ENCODE data around the gene SMURF1.
"Not testable (repeated sequence)": the region's sequence is repeated elsewhere in the genome, so short reads cannot be mapped to it uniquely, and the experiment has no call there.

Gene SMURF1

DNA sequence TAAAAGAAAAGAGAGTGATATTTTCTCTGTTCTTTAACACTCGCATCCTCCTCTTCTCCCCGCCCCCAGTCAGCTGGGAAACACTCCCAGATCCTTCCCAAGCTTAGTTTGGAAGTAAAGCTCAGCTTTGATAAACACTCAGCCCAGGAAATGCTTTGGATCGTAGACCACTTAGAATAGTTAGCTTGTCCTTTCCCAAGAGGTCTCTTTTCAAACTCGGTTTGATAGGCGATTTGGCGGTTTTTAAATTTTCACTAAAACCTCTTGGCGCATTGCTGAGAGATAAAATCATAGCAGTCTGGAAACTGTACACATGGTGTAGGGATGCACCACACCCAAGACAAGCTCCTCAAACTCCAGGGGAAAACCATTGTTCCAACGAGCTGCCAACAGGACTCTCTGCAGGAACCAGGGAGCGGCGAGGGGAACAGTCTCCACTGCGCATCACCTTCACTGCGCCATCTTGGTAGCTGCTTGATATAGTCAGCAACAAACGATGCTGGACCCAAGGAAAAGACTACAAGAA lies 22.3 kb downstream of the SMURF1 start:
- DNase-seq (ENCODE audit: low read depth in 3 of 3, low spot score in 1 of 3): no peak

DNA sequence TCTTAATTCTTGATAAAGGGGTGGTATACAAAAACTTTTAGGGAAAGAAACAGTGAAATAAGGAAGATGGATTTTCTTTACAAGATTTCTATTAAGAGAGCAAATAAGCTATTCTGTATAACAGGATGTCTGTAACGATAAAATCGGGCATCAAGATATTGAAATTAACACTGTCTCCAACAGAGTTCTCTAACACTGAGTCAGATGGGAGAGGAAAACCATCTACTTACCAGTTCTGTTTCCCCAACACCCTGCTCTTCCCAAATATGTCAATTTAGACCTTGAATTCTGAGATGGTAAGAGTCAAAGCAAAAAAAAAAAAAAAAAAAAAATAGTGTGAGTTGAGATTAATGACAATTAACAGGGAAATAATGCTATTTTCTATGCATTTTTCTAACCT lies 23.0 kb downstream of the SMURF1 start:
- no peak for DNase-seq (ENCODE audit: low read depth in 3 of 3, low spot score in 1 of 3)

DNA sequence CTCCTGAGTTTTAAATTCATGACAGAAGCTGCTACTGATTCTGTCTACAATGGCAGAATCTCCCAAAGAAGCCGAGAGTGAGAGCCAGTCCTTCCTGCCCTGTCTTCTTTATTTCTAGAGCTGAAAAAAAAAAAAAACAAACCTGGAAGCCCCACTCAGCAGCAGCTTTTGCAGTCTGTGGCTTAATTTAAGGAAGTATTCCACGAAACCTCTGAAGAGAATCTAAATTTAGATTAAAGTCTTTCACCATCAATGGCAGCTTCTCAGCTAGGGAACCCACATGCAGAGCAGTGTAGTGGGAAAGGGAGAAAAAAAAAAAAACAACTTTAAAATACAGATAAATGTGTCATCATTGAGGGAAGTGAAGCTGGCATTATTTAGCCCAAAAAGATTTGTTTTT lies 23.4 kb downstream of the SMURF1 start:
- DNase-seq (ENCODE audit: low read depth in 3 of 3, low spot score in 1 of 3): no peak

DNA sequence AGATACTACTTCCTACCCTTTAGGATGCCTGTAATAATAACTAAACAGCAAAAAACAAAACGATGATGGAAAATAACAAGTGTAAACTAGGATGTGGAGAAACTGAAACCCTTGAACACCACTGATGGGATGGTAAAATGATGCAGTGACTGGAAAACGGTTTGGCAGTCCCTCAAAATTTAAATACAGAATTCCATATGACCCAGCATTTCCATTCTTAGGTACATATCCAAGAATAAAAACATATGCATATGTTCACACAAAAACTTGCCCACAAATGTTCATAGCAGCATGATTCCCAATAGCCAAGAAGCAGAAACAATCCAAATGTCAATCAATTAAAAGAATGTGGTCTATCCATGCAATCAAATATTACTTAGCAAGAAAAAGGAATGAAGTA lies 25.8 kb downstream of the SMURF1 start:
- DNase-seq (ENCODE audit: low read depth in 3 of 3, low spot score in 1 of 3): no peak

DNA sequence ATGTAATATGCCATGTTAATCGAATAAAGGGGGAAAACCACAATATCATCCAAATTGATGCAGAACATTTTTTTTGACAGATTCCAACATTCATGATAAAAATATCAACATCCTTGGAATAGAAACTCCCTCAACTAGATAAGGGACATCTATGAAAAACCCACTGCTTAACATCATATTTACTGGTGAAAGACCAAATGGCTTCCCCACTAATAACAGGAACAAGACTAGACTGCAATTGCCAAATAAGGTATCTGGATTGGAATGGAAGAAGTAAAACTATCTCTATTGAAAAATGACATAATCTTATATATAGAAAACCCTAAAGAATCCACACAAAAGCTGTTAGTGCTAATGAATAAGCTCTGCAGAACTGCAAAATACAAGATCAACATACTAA lies 27.8 kb downstream of the SMURF1 start:
- DNase-seq (ENCODE audit: low read depth in 3 of 3, low spot score in 1 of 3): no peak

DNA sequence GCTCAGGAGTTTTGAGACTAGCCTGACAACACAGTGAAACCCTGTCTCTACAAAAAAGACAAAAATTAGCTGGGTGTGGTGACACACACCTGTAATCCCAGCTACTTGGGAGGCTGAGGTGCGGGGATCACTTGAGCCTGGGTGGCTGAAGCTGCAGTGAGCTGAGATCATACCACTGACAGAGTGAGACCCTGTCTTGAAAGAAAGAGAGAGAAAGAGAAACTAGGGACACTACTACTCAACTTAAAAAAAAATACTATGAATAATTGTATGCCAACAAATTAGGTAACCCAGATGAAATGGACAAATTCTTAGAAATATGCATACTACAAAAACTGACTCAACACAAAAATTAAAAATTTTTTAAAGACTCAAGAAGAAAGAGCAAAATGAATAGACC lies 28.5 kb downstream of the SMURF1 start:
- no peak for DNase-seq (ENCODE audit: low read depth in 3 of 3, low spot score in 1 of 3)

DNA sequence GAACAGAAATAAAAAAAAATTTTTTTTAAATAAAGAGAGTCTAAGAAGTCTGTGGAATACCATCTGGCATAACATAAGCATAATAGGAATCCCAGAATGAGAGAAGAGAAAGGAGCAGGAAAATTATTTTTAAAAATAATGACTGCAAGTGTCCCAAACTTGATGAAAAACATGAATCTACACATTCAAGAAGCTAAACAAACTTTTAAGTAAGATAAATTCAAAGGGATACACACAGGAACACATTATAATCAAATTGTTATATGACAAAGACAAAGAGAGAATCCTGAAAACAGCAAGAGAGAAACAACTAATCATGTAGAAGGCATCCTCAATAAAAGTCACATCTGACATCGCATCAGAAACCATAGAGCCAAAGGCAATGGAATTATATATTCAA lies 30.9 kb downstream of the SMURF1 start:
- DNase-seq (ENCODE audit: low read depth in 3 of 3, low spot score in 1 of 3): no peak

DNA sequence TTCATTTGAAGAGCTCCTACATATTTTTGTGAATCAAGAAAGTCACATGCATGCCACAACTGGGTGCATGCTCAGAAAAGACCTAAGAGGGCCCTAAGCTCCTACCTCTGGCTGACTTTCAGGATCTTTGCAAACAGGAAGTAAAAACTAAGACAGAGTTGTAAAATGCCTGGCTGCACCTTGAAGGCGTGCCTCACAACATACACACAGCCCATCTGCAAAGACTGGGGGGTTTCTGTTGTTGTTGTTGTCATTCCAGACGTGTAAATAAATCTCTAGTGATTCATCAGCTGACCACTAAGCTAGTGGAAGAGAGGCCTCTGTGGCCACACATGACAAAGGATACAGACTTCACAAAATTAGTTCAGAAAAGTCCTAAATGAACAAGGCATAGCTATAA lies 31.8 kb downstream of the SMURF1 start:
- no peak for DNase-seq (ENCODE audit: low read depth in 3 of 3, low spot score in 1 of 3)

DNA sequence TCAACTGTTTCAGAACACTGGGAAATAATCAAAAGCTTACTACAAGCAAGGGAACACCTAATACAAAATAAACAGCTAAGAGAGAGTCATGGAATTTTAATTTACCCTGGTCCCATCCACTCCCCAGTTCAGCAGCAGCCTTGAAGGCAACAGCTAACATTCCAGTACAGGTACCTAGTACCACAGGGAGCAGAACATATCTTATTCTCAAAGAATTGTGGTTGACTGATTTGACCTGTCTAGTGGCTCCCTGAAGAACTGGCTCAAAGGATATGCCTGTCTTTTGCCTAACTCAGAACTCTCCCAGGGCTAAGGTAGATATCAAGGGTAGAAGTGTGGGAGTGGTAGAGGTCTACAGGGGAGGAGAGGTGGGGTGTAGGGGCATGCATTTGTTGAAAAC lies 32.3 kb downstream of the SMURF1 start:
- no peak for DNase-seq (ENCODE audit: low read depth in 3 of 3, low spot score in 1 of 3)

DNA sequence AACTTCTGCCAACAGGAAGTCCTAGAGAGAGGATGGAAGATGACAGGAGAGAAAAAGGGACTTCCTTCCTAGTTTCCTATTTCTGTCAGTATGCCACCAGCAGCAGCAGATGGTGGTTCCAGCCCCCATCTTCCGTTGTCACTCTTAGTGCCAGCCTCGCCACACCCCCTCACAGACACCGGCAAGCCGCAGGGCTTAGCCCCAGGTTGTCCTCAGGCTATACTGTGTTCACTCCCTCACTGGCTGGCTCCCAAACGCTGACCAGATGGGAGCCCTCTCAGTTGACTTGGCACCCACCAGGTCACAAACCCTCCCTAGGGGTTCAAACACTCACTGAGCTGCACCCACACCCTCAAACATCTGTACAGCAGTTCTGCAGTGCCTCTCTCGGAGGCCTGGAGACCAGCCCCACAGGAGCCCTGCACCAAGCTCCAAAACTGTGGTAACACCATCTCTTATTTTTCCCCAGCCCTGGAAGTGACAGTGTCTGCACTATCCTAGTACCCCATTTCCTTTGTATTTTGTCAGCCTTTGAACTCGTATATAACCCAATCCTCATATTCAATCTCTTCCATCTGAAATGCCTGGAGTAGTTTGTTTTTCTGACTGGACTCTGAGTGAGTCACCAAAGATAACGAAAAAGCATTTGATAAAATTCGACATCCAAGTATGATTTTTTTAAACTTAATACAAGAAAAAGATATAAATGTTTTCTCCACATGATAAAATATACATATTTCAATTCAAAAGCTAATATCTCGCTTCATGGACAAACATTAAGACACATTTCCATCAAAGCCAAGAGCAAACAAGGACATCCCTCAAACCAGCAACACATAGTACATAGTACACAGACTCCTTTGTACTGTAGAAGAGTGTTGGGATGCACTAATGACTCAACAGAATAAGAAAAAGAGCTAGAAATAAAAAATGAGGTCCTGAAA lies 34.5 kb downstream of the SMURF1 start:
- no peak for DNase-seq (ENCODE audit: low read depth in 3 of 3, low spot score in 1 of 3)

DNA sequence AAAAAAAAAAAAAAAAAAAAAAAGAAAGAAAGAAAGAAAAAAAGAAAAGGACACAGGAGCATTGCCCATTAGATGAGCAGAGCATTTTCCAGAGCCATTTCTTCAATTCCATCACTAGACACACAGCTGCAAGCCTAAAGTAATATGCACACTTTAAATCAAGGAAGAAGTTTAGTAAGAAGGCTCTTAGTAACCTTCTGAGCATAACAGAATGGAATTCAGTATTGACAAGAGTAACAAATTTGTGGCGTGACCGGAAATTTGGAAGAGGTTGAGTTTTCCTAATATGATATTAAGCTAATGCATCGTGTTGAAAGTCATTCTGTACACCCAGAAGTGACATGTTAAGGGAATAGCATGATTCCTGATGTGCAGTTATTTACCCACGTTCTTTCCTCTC lies 35.3 kb downstream of the SMURF1 start:
- DNase-seq (ENCODE audit: low read depth in 3 of 3, low spot score in 1 of 3): no peak

DNA sequence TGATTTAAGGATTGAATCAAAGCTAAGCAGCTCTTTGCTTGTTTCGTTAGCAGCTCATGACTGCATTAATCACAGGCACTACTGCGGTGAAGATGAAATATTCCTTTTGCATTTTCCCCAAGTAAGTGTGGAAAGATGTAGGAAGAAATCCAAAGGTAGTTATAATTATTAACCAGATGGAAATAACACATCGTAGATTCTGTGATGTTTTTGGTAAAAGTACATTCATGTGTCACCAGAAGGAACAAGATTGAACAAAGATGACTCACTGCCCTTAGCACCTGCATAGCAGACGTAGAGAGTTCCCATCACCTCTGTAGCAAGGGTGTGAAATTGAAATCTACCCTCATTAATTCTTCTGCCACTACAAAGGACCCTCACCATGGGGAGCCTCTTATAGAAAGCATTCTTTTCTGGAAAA lies 37.1 kb downstream of the SMURF1 start:
- no peak for DNase-seq (ENCODE audit: low read depth in 3 of 3, low spot score in 1 of 3)

DNA sequence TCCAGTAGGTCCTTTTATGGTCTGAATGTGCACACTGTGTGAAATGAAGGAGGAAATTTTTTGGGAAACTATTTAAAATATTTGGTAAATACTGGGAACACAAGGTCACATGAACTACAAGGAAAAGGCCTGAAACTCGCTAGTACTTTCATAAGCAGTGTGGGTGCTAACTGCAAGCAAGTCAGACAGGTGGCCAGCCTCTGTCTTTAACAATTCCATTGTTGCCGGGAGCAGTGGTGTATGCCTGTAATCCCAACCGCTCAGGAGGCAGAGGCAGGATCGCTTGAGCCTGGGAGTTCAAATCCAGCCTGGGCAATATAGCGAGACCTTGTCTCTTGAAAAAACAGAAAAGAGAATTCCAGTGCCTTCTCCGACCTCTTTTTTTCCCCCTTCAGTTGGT lies 37.5 kb downstream of the SMURF1 start:
- DNase-seq (ENCODE audit: low read depth in 3 of 3, low spot score in 1 of 3): no peak

DNA sequence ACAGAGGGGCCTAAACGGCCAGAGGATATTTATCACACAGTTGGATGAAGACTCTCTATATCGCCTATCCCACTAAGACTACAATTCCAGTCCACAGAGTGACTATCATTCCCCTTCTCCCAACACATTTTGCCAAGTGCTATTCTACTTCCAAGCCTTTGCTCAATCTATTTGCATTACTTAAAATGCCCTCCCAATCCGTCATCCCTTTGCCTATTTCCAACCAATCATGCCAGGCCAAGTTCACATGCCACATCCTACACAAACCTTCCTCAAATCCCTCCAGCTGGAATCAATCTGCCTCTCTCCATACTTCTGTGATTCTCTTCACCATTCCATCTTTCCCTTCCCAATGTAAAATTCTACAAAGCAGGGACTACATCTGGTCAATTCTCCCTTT lies 38.2 kb downstream of the SMURF1 start:
- DNase-seq (ENCODE audit: low read depth in 3 of 3, low spot score in 1 of 3): no peak

DNA sequence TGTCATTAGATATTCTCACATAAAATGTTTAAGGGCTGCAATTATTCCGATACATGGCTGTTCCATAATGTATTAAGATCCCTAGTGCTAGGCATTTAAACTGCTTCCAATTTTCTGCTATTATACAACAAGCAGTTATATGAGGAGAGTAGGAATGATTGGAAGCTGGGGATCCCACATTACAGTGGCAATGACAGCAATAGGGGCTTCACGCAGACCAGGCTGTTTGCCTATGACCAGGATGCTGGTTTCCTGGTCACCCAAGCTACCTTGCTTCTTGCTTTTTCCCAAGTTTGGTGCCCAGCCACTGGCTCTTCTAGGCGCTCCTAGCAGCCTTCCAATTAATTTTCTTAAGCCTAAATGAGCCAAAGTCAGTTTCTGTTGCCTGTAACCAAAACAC lies 39.3 kb downstream of the SMURF1 start:
- no peak for DNase-seq (ENCODE audit: low read depth in 3 of 3, low spot score in 1 of 3)

DNA sequence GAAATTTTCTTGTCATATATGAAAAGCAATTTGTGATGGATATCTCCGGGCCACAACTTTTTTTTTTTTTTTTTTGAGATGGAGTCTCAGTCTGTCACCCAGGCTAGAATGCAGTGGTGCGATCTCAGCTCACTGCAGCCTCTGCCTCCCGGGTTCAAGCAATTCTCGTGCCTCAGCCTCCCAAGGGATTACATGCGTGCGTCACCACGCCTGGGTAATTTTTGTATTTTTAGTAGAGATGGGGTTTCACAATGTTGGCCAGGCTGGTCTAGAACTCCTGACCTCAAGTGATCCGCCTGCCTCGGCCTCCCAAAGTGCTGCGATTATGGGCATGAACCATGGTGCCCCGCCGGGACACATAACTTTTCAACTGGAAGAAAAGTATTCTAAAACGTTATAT lies 40.1 kb downstream of the SMURF1 start:
- not testable (repeated sequence) for DNase-seq (ENCODE audit: low read depth in 3 of 3, low spot score in 1 of 3)

DNA sequence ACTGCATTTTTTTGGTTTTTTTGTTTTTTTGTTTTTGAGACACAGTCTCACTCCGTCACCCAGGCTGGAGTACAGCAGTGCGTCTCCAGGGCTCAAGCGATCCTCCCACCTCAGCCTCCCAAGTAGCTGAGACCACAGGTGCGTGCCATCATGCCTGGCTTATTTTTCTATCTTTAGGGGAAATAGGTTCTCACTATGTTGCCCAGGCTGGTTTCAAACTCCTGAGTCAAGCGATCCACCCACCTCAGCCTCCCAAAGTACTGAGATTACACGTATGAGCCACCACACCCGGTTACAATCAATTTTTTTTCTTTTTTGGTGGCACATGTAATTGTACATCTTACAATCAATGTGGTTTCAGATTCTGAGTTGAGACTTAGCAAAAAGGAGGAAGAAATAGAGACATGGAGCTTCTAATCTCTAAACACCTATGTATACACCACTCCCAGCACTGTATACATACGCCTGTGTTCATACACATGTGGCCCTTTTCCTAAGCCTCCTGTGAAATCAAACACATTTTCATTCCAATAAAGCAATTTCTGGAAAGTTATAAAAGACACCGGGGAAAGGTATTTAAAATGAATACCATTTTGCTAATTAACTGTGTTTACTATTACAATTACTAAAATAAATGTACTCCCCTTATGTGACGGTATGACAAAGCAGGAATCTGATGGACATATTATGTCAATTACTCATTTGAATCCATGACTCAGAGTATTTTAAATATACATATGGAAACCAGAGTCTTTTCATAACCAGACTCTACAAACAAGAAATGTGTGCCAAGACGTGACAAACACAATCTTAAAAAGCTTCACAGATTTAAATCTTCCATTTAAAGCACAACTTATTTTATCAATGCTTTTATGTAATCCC lies 40.9 kb downstream of the SMURF1 start:
- DNase-seq (ENCODE audit: low read depth in 3 of 3, low spot score in 1 of 3): no peak

DNA sequence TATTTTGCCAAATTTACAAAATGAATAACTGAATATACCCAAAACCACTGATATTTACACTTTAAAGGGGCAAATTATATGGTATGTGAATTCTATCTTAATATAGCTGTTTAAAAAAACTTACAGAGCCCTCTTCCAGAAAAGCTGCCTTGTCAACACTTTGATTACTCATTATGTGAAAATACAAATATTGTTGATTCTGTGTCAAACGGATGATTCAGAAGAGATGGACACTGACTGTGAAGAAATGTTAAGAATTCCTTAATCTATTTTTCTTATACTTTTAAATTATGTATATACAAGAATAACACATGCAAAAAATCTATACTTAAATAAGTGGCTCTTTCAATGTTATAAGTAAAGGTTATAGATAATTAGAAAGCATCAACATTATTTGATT lies 41.5 kb downstream of the SMURF1 start:
- DNase-seq (ENCODE audit: low read depth in 3 of 3, low spot score in 1 of 3): no peak

DNA sequence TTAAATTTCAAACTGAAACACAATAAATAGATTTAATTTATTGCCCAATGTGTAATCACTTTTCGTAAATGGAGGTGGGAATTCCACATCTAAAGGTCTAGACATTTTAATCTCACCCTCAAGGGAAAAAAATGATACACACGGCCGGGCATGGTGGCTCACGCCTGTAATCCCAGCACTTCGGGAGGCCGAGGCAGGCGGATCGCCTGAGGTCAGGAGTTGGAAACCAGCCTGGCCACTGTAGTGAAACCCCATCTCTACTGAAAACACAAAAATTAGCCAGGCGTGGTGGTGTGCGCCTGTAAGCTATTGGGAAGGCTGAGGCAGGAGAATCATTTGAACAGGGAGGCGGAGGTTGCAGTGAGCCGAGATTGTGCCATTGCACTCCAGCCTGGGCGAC lies 42.4 kb downstream of the SMURF1 start:
- not testable (repeated sequence) for DNase-seq (ENCODE audit: low read depth in 3 of 3, low spot score in 1 of 3)

DNA sequence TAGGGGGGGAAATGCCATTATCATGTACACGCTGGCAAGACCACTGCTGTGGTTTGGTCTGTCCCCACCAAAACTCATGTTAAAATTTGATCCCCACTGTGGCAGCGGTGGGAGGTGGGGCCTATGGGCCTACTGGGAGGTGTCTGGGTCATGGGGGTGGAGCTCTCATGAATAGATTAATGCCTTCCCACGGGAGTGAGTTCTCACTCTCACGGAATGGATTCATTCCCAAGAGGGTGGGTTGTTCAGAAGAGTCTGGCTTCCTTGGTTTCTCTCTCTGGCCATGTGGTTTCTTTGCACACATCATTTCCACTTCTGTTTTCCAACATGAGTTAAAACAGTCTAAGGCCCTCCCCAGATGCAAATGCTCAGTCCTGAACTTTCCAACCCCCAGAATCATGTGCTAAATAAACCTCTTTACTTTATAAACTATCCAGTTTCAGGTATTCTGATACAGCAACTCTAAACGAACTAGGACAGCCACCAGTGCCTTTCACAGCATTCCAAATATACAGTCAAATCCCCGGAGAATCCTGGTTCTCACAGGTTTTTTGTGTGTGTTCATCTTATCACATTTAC lies 44.3 kb downstream of the SMURF1 start:
- DNase-seq (ENCODE audit: low read depth in 3 of 3, low spot score in 1 of 3): no peak

DNA sequence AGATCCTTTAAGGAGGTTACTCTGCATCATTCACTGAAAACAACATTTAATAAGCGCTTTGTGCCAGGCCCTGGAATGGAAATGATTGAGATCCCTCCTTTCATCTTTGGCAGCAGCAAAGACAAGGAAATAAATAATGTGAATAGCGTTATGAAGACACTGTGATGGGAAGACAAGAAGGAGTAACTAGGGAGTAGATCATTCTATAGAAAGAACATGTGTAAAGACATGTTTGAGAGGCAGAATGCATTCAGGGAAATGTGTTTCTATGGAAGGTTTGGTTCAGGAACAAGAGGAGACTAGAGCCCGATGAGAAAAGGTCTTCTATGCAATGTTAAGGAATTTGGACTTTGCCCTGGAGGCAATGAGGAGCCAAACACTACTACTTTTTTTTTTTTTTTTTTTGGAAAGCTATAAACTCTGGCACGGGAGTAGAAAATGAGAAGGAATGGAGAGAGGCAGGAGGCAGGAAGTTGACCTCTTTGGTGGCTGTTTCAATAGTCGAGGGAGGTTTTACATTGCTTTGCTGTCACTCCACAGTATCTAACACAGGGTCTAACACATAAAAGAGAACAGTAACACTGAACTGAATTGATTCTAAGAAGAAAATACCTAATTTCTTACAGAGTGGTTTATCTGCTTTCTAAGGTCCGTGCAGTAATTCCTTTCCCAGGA lies 44.9 kb downstream of the SMURF1 start:
- DNase-seq (ENCODE audit: low read depth in 3 of 3, low spot score in 1 of 3): no peak
